Right lobe of liver (tissue), 6 donors: Measurements from ENCODE around the gene CYP11A1. TPM values are rescaled to one million over a fixed set of nuclear protein-coding genes. Genes with fewer than 3 reads are reported as not detected.
A peak's percentile ranks its signal among the peaks of the same experiment; 100 is the strongest.

Experiments used
- ATAC-seq, 4 donors: fragments of 200-7000 bp; cut with Tn5 transposase; one replicate each; pipeline ENCODE4 v1.9.1; 2020; ENCODE audit warnings: mild to moderate bottlenecking in 4 of 4, moderate library complexity in 4 of 4
- DNase-seq, 3 donors: peaks; one replicate each; pipeline ENCODE4 v3.0.0-alpha.2; 2020
- H3K27ac ChIP-seq, 3 donors: fragments of 200-600 bp; one replicate each; pipeline ENCODE4 v1.8.0; 2022
- H3K27me3 ChIP-seq, 2 donors: fragments of 200-600 bp; one replicate each; pipeline ENCODE4 v1.8.0; 2022
- H3K36me3 ChIP-seq, 4 donors: fragments of 200-600 bp; sonication (generic) in 1 of 4; one replicate each; pipeline versions ENCODE4 v1.5.1 to v1.8.0; 2017 to 2022; ENCODE audit warnings: control low read depth in 1 of 4
- H3K4me1 ChIP-seq, 4 donors: fragments of 200-600 bp; sonication (generic) in 1 of 4; one replicate each; pipeline versions ENCODE4 v1.5.1 to v1.8.0; 2017 to 2022; ENCODE audit warnings: control low read depth in 1 of 4
- H3K4me3 ChIP-seq, 3 donors: fragments of 200-600 bp; one replicate each; pipeline ENCODE4 v1.8.0; 2022
- H3K9me3 ChIP-seq, 4 donors: fragments of 200-600 bp; sonication (generic) in 1 of 4; one replicate each; pipeline versions ENCODE4 v1.5.1 to v1.8.0; 2017 to 2022; ENCODE audit warnings: control low read depth in 1 of 4
- CTCF ChIP-seq, 4 donors: fragments of 200-600 bp in 3 of 4; fragments of 450-650 bp in 1 of 4; IDR thresholded peaks; one replicate each; pipeline versions ENCODE4 v1.5.1 to v1.8.0; 2016 to 2022; ENCODE audit warnings: antibody characterized with exemption in 4 of 4, mild to moderate bottlenecking in 2 of 4
- POLR2A ChIP-seq: fragments of 450-650 bp; IDR thresholded peaks from one replicate; pipeline ENCODE4 v1.6.1; 2017; ENCODE audit warnings: antibody characterized with exemption, mild to moderate bottlenecking
- WGBS: methylation state at CpG from one replicate; pipeline ENCODE4 v1.1.6; 2018; ENCODE audit warnings: low coverage, low lambda C conversion rate; ENCODE audit not compliant: insufficient coverage; ENCODE audit errors: missing lambda C conversion rate; 5-methylcytosine and 5-hydroxymethylcytosine counted together
- intact Hi-C, 2 donors: fragments of 100-400 bp; cut with DNase I; formaldehyde crosslinking; loops; one replicate each; pipeline versions ENCODE4 v1.11.2 to v1.14.1; 2022
- total RNA-seq, 6 experiments: library from RNA; depleted of rRNA in 2 of 6; stranded (reverse); fragments of >200 nt in 2 of 6; fragmentation: NEBNext Ultra II Directional in 3 of 6; extraction: Animal tissue kit (Norgen Biotek cat#: 25700) in 3 of 6; gene quantifications; one replicate each; pipeline versions ENCODE4 v1.1.0 to v1.2.4, GENCODE V29; 2016 to 2023
- donor health status: DM: no; HTN: yes; CAD: no.
- donor health status: DM: no; HTN: no; CAD: no.
- donor health status: DM: no; HTN: no; CAD: no.
- donor health status: DM: no; HTN: yes; CAD: no.
- donor health status: DM: no; HTN: yes; CAD: no.

CYP11A1 gene
- total RNA-seq, 6 experiments from 2014 or later: 2.5 to 6.4 (median 2.8) TPM

GRCh38 chr15:74375303-74375693 is 7.9 kb upstream of the CYP11A1 start:
- intact Hi-C loops: loop anchor here (5.0 to 10.0 kb wide), 3 partner anchors 117 to 260 kb away; partner anchors contain the start of gene CLK3 (in 1 of the 2)
- WGBS: 9% methylated on average over 9 of the region's 9 CpGs
- ATAC-seq: peak; percentile 49 to 57 (median 57)

GRCh38 chr15:74374648-74375302 is 7.3 kb upstream of the CYP11A1 start:
- Histone ChIP-seq H3K9me3 (no peaks in the 10 kb centered on the region), H3K27me3 (no peaks in the 10 kb centered on the region), H3K36me3 (no peaks in the 10 kb centered on the region), H3K4me3 (peak overlapping the region in 1 of 3 donors; percentile 62), H3K27ac (no peak overlapping the region), H3K4me1 (peaks cover 0 to 17% (median 4%) of the 10 kb centered on the region in 4 donors)
- ATAC-seq (no peak), DNase-seq (no peak)
- WGBS: 38% methylated on average over 5 of the region's 11 CpGs
- intact Hi-C loops: loop anchor here (5.0 to 10.0 kb wide), 3 partner anchors 118 to 260 kb away; partner anchors contain the start of gene CLK3 (in 1 of the 2)
- TF ChIP-seq POLR2A: no peak
- TF ChIP-seq CTCF (IDR thresholded peaks at IDR 0.05): no peak

More at GRCh38 chr15:74375303-74375693, 7.9 kb upstream of the CYP11A1 start:
- TF ChIP-seq CTCF (IDR thresholded peaks at IDR 0.05) (peak; percentile 71 to 89 (median 87)), POLR2A (no peak)
- H3K27me3 ChIP-seq: no peaks in the 10 kb centered on the region
- H3K4me3 ChIP-seq: no peak overlapping the region
- peak; percentile 70 to 78 (median 74) for DNase-seq
- no peaks in the 10 kb centered on the region for H3K9me3 ChIP-seq
- H3K36me3 ChIP-seq: no peaks in the 10 kb centered on the region
- no peak overlapping the region for H3K27ac ChIP-seq
- H3K4me1 ChIP-seq: peaks cover 0 to 17% (median 4%) of the 10 kb centered on the region in 4 donors

GRCh38 chr15:74373731-74374647 is 6.5 kb upstream of the CYP11A1 start:
- H3K27me3 ChIP-seq: no peaks in the 10 kb centered on the region
- peaks cover 0 to 17% (median 4%) of the 10 kb centered on the region in 4 donors for H3K4me1 ChIP-seq
- peak; percentile 91 to 95 (median 93) for DNase-seq
- TF ChIP-seq CTCF (IDR thresholded peaks at IDR 0.05) (peak; percentile 83 to 93 (median 87)), POLR2A (no peak)
- H3K9me3 ChIP-seq: no peaks in the 10 kb centered on the region
- no peak overlapping the region for H3K27ac ChIP-seq
- ATAC-seq: peak; percentile 97
- intact Hi-C loops: loop anchor here (10.0 kb wide), 2 partner anchors 241 to 261 kb away; partner anchors contain the start of gene CLK3 (in 1 of the 2)
- 0% methylated on average over 23 of the region's 62 CpGs for WGBS
- H3K36me3 ChIP-seq: no peaks in the 10 kb centered on the region
- peak overlapping the region; percentile 58 to 63 (median 62) for H3K4me3 ChIP-seq

- ATAC-seq (no peak), DNase-seq (peak in 1 of 3 donors; percentile 25)
- 70% methylated on average over 2 of the region's 13 CpGs for WGBS
- H3K27me3 ChIP-seq: no peaks in the 10 kb centered on the region
- H3K36me3 ChIP-seq: no peaks in the 10 kb centered on the region
- TF ChIP-seq CTCF (IDR thresholded peaks at IDR 0.05): no peak
- no peak for TF ChIP-seq POLR2A
- H3K4me3 ChIP-seq: no peak overlapping the region
- intact Hi-C loops: loop anchor here (10.0 kb wide), 2 partner anchors 242 to 262 kb away; partner anchors contain the start of gene CLK3 (in 1 of the 2)
- no peak overlapping the region for H3K27ac ChIP-seq
- H3K4me1 ChIP-seq: peaks cover 0 to 17% (median 4%) of the 10 kb centered on the region in 4 donors
- no peaks in the 10 kb centered on the region for H3K9me3 ChIP-seq
Measured at GRCh38 chr15:74373056-74373650, 5.7 kb upstream of the CYP11A1 start.
